Prostate gland (tissue), 2 donors: Measurements from ENCODE around the gene FRMD6.

Experiments used
- CTCF ChIP-seq, 4 experiments: fragments of 200-600 bp in 2 of 4; fragments of 450-650 bp in 2 of 4; sonication (generic) in 2 of 4; IDR thresholded peaks; 1 replicate in 3 of 4; 2 replicates in 1 of 4; pipeline ENCODE4 v1.5.1; 2016 to 2019; ENCODE audit warnings: antibody characterized with exemption in 4 of 4, mild to moderate bottlenecking in 2 of 4, moderate library complexity in 2 of 4
- POLR2A ChIP-seq: fragments of 450-650 bp; IDR thresholded peaks from one replicate; pipeline ENCODE4 v1.6.1; 2016; ENCODE audit warnings: antibody characterized with exemption, mild to moderate bottlenecking

GRCh38 chr14:51643140-51643539 is 8.6 kb upstream of the FRMD6 start:
- no peak for TF ChIP-seq CTCF (IDR thresholded peaks at IDR 0.05)
- TF ChIP-seq POLR2A: no peak
